ENCODE results near the gene NR6A1. TPM values are rescaled to one million over a fixed set of nuclear protein-coding genes. Genes with fewer than 3 reads are reported as not detected.
A peak's percentile ranks its signal among the peaks of the same experiment; 100 is the strongest.

NR6A1 gene
- total and polyA plus RNA-seq, 2 experiments from 2014 or later: 44.2 to 139 TPM

DNA sequence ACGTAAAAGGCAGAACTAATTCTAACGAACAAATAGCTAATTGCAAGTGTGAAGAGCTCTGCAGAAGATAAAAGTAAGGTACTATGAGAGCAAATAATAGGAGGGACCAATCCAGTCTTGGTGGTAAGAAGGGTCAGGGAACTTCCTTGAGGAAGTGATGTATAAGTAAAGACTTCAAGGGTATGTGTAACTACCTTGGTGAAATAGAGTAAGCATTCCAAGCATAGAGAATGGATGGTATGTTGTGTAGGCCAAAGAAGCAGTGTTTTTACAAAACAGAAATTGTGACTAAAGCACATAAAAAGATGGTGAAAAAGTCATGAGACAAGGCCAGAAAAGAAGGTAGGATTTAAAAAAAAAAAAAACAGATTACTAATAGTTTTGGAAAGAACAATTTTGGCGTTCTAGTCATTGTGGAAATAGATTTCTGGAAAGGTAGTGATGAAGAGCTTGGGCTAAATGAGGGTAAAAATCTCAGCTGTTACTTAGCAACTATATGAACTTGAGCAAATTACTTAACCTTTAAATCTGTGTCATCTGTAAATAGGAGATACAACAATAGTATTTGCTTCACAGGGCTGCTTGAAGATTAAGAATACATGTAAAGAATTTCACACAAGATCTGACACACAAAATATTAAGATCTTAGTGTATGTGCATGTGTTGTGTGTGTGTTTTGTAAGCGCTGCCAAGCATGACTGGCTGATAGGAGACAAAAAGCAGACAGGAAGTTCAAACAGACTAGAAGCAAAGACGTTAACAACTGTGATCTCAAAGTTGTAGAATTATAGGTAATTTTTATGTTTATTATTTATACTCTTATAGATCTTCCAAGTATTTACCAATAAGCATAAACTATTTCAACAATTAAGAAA is 73.5 kb downstream of the NR6A1 start:
- H3K27me3 Mint-ChIP-seq (ENCODE audit: insufficient read depth, low read depth, poor library complexity): peaks cover 9% of the 10 kb centered on the region
- Histone ChIP-seq H3K79me2 (replicated peaks; ENCODE audit: insufficient read depth) (no peaks in the 10 kb centered on the region; the same call in 1 of the 2 replicates), H3K27ac (ENCODE audit: low read depth) (no peak overlapping the region), H3K36me3 (ENCODE audit: insufficient read depth) (no peaks in the 10 kb centered on the region), H3F3A (replicated peaks; ENCODE audit: low read depth) (no peaks in the 10 kb centered on the region), H3K4me2 (no peak overlapping the region), H2AFZ (no peak overlapping the region), H3K27me3 (ENCODE audit: insufficient read depth) (no peaks in the 10 kb centered on the region), H3K4me1 (ENCODE audit: insufficient read depth) (peaks cover 46% of the 10 kb centered on the region), H3K4me3 (no peak overlapping the region), H3K9me2 (ENCODE audit: insufficient read depth) (no peaks in the 10 kb centered on the region), H4K20me1 (replicated peaks; ENCODE audit: insufficient read depth) (no peaks in the 10 kb centered on the region)
- DNase-seq (ENCODE audit: low spot score): no peak
- H3K9me3 Mint-ChIP-seq: no peaks in the 10 kb centered on the region
- peaks cover 60% of the 10 kb centered on the region for H3K4me1 Mint-ChIP-seq
- H3K27ac Mint-ChIP-seq: peak overlapping the region; percentile 39; the same call in 1 of the 2 replicates
- peaks cover 3% of the 10 kb centered on the region; the same call in 2 of the 3 replicates for H3K36me3 Mint-ChIP-seq (ENCODE audit: low read depth)
- TF ChIP-seq ZNF462 (CRISPR knock-in tag; IDR thresholded peaks at IDR 0.05): no peak
- TF ChIP-seq ZNF331 (CRISPR knock-in tag; IDR thresholded peaks at IDR 0.05; ENCODE audit: low read depth): no peak
- TF ChIP-seq POLR2AphosphoS5 (IDR thresholded peaks at IDR 0.05; ENCODE audit: low read depth): no peak
- no peak for TF ChIP-seq CREB1 (CRISPR knock-in tag; IDR thresholded peaks at IDR 0.05; ENCODE audit: low read depth)
- TF ChIP-seq JUNB (IDR thresholded peaks at IDR 0.05; ENCODE audit: unreplicated experiment): no peak
- TF ChIP-seq REST (IDR thresholded peaks at IDR 0.05; ENCODE audit: unreplicated experiment): no peak
- TF ChIP-seq STAT1 (IDR thresholded peaks at IDR 0.05; ENCODE audit: unreplicated experiment): no peak
- TF ChIP-seq NANOG (IDR thresholded peaks at IDR 0.05; ENCODE audit: borderline replicate concordance): no peak
- TF ChIP-seq, protein P1, sequence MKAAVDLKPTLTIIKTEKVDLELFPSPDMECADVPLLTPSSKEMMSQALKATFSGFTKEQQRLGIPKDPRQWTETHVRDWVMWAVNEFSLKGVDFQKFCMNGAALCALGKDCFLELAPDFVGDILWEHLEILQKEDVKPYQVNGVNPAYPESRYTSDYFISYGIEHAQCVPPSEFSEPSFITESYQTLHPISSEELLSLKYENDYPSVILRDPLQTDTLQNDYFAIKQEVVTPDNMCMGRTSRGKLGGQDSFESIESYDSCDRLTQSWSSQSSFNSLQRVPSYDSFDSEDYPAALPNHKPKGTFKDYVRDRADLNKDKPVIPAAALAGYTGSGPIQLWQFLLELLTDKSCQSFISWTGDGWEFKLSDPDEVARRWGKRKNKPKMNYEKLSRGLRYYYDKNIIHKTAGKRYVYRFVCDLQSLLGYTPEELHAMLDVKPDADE (IDR thresholded peaks at IDR 0.05): no peak
- no peak for TF ChIP-seq EZH2phosphoT487 (IDR thresholded peaks at IDR 0.05; ENCODE audit: unreplicated experiment)
- no peak for ATAC-seq
- no peak overlapping the region for H3K4me3 Mint-ChIP-seq
